ENCODE results near the gene MPZL1.

DNA sequence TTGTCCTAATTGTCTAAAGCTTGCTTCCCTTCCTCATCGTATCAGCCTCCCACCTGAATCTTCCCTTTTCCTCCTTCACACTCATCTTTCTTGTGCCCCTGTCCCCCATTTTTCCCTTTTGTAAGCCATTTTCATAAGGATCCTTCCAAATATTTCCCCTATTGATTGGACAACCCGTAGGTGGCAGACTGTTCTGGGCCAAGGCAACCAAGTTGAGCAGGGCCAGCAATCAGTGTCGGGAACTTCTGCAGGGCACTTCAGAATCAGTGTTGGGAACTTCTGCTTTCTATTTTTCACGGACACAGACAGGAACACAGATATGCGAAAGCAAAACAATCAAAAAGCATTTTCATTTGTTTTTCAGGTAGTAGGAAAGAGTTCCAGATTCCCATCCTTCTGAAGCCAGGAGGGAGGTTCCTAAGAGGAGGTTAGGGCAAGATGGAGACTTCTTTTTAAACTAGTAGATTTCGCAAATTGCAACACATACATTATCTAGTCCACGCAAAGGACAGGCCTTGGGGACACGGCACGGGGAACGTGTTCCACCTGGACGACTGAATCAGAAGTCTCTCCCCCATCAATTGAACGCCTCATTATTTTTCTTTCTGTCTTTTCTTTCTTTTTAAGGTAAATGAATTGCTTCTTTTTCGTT is 691 bp upstream of the MPZL1 start:
- TF ChIP-seq POLR2A (IDR thresholded peaks at IDR 0.05): no peak
- TF ChIP-seq, protein P1, sequence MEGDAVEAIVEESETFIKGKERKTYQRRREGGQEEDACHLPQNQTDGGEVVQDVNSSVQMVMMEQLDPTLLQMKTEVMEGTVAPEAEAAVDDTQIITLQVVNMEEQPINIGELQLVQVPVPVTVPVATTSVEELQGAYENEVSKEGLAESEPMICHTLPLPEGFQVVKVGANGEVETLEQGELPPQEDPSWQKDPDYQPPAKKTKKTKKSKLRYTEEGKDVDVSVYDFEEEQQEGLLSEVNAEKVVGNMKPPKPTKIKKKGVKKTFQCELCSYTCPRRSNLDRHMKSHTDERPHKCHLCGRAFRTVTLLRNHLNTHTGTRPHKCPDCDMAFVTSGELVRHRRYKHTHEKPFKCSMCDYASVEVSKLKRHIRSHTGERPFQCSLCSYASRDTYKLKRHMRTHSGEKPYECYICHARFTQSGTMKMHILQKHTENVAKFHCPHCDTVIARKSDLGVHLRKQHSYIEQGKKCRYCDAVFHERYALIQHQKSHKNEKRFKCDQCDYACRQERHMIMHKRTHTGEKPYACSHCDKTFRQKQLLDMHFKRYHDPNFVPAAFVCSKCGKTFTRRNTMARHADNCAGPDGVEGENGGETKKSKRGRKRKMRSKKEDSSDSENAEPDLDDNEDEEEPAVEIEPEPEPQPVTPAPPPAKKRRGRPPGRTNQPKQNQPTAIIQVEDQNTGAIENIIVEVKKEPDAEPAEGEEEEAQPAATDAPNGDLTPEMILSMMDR (IDR thresholded peaks at IDR 0.05): peak in 1 of 3 donors; percentile 34

Data from breast epithelium (tissue), 3 donors.